AG04449 (cell line): ENCODE data around the gene NACA.

Experiments
- CTCF ChIA-PET: fragments of 350-600 bp; formaldehyde crosslinking; extraction: SDS; loops from one replicate; lab custom pipeline; 2021; ENCODE audit warnings: antibody characterized with exemption; lab: Yijun Ruan, JAX
- POLR2A ChIA-PET: fragments of 400-600, 350-600 bp; formaldehyde crosslinking; extraction: SDS; loops from one replicate; lab custom pipeline; 2020; ENCODE audit warnings: antibody characterized with exemption, inconsistent platforms; lab: Yijun Ruan, JAX
- DNase-seq: peaks from one replicate; pipeline ENCODE4 v3.0.0-alpha.2; 2010; ENCODE audit warnings: low read depth, low spot score
- H3K4me3 ChIP-seq: 2 replicates; pipeline ENCODE4 v1.5.1; 2011; ENCODE audit warnings: low read depth, mild to moderate bottlenecking, control low read depth, low read length
- CTCF ChIP-seq: IDR thresholded peaks from one replicate; pipeline ENCODE4 v1.5.1; 2011; ENCODE audit warnings: mild to moderate bottlenecking, moderate library complexity, low read length, control low read depth, inconsistent platforms; ENCODE audit not compliant: insufficient read depth; ENCODE audit errors: missing control alignments

NACA gene

GRCh38 chr12:56699020-56699661, 26.0 kb downstream of the NACA start:
- no peak for DNase-seq
- ChIA-PET POLR2A (interaction anchor here (0.8 kb wide), 1 partner anchor 11 kb away, joined by 3 read pairs; the partner anchor contains the start of gene PTGES3), CTCF (no interaction called here)
- H3K4me3 ChIP-seq = no peak overlapping the region
- no peak for TF ChIP-seq CTCF

- DNase-seq = no peak
- CTCF ChIA-PET = no interaction called here
- POLR2A ChIA-PET = interaction anchor here (0.7 to 0.8 kb wide), 2 partner anchors 15 to 19 kb away, joined by 3 read pairs; no protein-coding TSS in a partner anchor
- no peak for TF ChIP-seq CTCF
- no peak overlapping the region for H3K4me3 ChIP-seq
These were observed 29.6 kb downstream of the NACA start for GRCh38 chr12:56695327-56696101.

GRCh38 chr12:56694161-56694560, 30.9 kb downstream of the NACA start:
- no peak overlapping the region for H3K4me3 ChIP-seq
- CTCF ChIA-PET = no interaction called here
- TF ChIP-seq CTCF = no peak
- POLR2A ChIA-PET = no interaction called here
- no peak for DNase-seq

GRCh38 chr12:56688846-56689109, 36.3 kb downstream of the NACA start:
- ChIA-PET POLR2A (interaction anchor here (0.6 to 1.9 kb wide), 5 partner anchors 26 to 43 kb away, joined by 3 to 9 read pairs (median 5); partner anchors contain the start of genes ATP5F1B and NACA), CTCF (interaction anchor here (1.5 kb wide), 1 partner anchor 52 kb away, joined by 6 read pairs; no protein-coding TSS in a partner anchor)
- no peak for TF ChIP-seq CTCF
- peak overlapping the region; percentile 59 for H3K4me3 ChIP-seq
- no peak for DNase-seq

GRCh38 chr12:56688129-56688845, 36.8 kb downstream of the NACA start, which contains the start of gene PTGES3:
PTGES3 (minus strand) TSS chr12:56688284; CDS start chr12:56687999, 285 bp downstream.
- H3K4me3 ChIP-seq = peak within 1 kb of the TSS; percentile 95
- DNase-seq = peak; percentile 77
- POLR2A ChIA-PET = interaction anchor here (0.6 to 1.9 kb wide), 5 partner anchors 11 to 42 kb away, joined by 3 to 9 read pairs (median 3); partner anchors contain the start of genes ATP5F1B and NACA
- CTCF ChIA-PET = interaction anchor here (1.5 kb wide), 1 partner anchor 52 kb away, joined by 6 read pairs; no protein-coding TSS in a partner anchor
- TF ChIP-seq CTCF = no peak
